HCT116 (cell line): ENCODE data around the gene C10orf105. TPM values are rescaled to one million over a fixed set of nuclear protein-coding genes. Genes with fewer than 3 reads are reported as not detected.

Source experiments
- ATAC-seq: fragments of 200-7000 bp; cut with Tn5 transposase; 2 replicates; pipeline ENCODE4 v1.9.1; 2020; ENCODE audit warnings: mild to moderate bottlenecking, moderate library complexity
- BruUV-seq: library from RNA; stranded (reverse); fragments of 400-500 nt; replicated peaks from 2 replicates; lab custom pipeline; 2021; lab: Mats Ljungman, UMichigan
- CTCF ChIA-PET: fragments of 300-600 bp; sonication (Branson Sonifier 250); formaldehyde crosslinking; loops from one replicate; lab custom pipeline; 2021; ENCODE audit warnings: antibody characterized with exemption; lab: Charles Lee
- POLR2A ChIA-PET: fragments of 300-600, 350-600 bp; sonication (Branson Sonifier 250); formaldehyde crosslinking; loops from one replicate; lab custom pipeline; 2021; ENCODE audit warnings: antibody characterized with exemption; lab: Charles Lee
- RAD21 ChIA-PET, 2 experiments: fragments of 300-600 bp; sonication (Branson Sonifier 250); formaldehyde crosslinking; loops; one replicate each; lab custom pipeline; 2023; ENCODE audit warnings: low total read pairs in 2 of 2; ENCODE audit not compliant: uncharacterized antibody in 2 of 2, unreplicated experiment in 2 of 2, low non-redundant PET in 1 of 2; lab: Charles Lee
- DNase-seq: peaks from one replicate; pipeline ENCODE4 v3.0.0-alpha.2; 2010; ENCODE audit warnings: low read depth, low spot score
- H2AFZ ChIP-seq: fragments of 200-600 bp; shearing (Covaris generic), sonication (generic); 2 replicates; pipeline ENCODE4 v1.6.1; 2017; ENCODE audit warnings: low read depth, mixed run types, mixed read lengths, antibody characterized with exemption, low read length; ENCODE audit not compliant: poor library complexity, severe bottlenecking
- H3K27ac ChIP-seq: 2 replicates; pipeline ENCODE4 v1.5.1; 2012; ENCODE audit warnings: low read depth, low read length
- H3K27me3 ChIP-seq: fragments of 200-600 bp; sonication (generic); 2 replicates; pipeline ENCODE4 v1.6.1; 2016; ENCODE audit warnings: mixed run types, low read length, mixed read lengths; ENCODE audit not compliant: insufficient read depth
- H3K36me3 ChIP-seq, 2 experiments: fragments of 200-500 bp in 1 of 2; fragments of 200-600 bp in 1 of 2; sonication (Bioruptor generic) in 1 of 2; sonication (generic) in 1 of 2; 2 replicates each; pipeline versions ENCODE4 v1.5.1 to v1.6.1; 2014 to 2016; ENCODE audit warnings: low read length in 2 of 2, inconsistent platforms in 1 of 2, mixed read lengths in 1 of 2, mixed run types in 1 of 2; ENCODE audit not compliant: insufficient read depth in 2 of 2, control insufficient read depth in 1 of 2
- H3K4me1 ChIP-seq, 2 experiments: fragments of 200-600 bp in 1 of 2; sonication (generic) in 1 of 2; 2 replicates each; pipeline versions ENCODE4 v1.5.1 to v1.6.1; 2012 to 2017; ENCODE audit warnings: low read length in 2 of 2, inconsistent platforms in 1 of 2, mild to moderate bottlenecking in 1 of 2, mixed read lengths in 1 of 2, mixed run types in 1 of 2, moderate library complexity in 1 of 2; ENCODE audit not compliant: insufficient read depth in 2 of 2, control insufficient read depth in 1 of 2
- H3K4me2 ChIP-seq: fragments of 200-600 bp; sonication (generic); 2 replicates; pipeline ENCODE4 v1.6.1; 2017; ENCODE audit warnings: mixed run types, low read length, mixed read lengths
- H3K4me3 ChIP-seq, 2 experiments: fragments of 200-600 bp in 1 of 2; sonication (generic) in 1 of 2; replicated peaks in 1 of 2; 2 replicates each; pipeline ENCODE4 v1.5.1; 2011 to 2016; ENCODE audit warnings: low read length in 2 of 2, control low read depth in 1 of 2, low read depth in 1 of 2, mild to moderate bottlenecking in 1 of 2, mixed read lengths in 1 of 2, mixed run types in 1 of 2
- H3K79me2 ChIP-seq: fragments of 200-600 bp; sonication (generic); 2 replicates; pipeline ENCODE4 v1.6.1; 2017; ENCODE audit warnings: mild to moderate bottlenecking, mixed run types, low read length, moderate library complexity, mixed read lengths; ENCODE audit not compliant: insufficient read depth
- H3K9ac ChIP-seq: fragments of 200-600 bp; sonication (generic); 2 replicates; pipeline ENCODE4 v1.6.1; 2016; ENCODE audit warnings: low read length, mixed read lengths
- H3K9me2 ChIP-seq: fragments of 200-600 bp; sonication (generic), shearing (Covaris generic); 2 replicates; pipeline ENCODE4 v1.6.1; 2017; ENCODE audit warnings: mixed run types, mild to moderate bottlenecking, moderate library complexity; ENCODE audit not compliant: insufficient read depth
- H3K9me3 ChIP-seq, 2 experiments: fragments of 200-500 bp in 1 of 2; fragments of 200-600 bp in 1 of 2; sonication (Bioruptor generic) in 1 of 2; sonication (generic) in 1 of 2; 2 replicates each; pipeline ENCODE4 v1.6.1; 2014 to 2017; ENCODE audit warnings: low read length in 2 of 2, mixed read lengths in 2 of 2, inconsistent platforms in 1 of 2, low read depth in 1 of 2, mild to moderate bottlenecking in 1 of 2, mixed run types in 1 of 2, moderate library complexity in 1 of 2; ENCODE audit not compliant: control insufficient read depth in 1 of 2, insufficient read depth in 1 of 2
- H4K20me1 ChIP-seq: fragments of 200-600 bp; sonication (generic), shearing (Covaris generic); 2 replicates; pipeline ENCODE4 v1.6.1; 2017; ENCODE audit warnings: mixed run types, mild to moderate bottlenecking, moderate library complexity; ENCODE audit not compliant: insufficient read depth
- CBX3 ChIP-seq: IDR thresholded peaks from 2 replicates; pipeline ENCODE4 v1.6.1; 2012; ENCODE audit warnings: low read depth
- CEBPB ChIP-seq: IDR thresholded peaks from 2 replicates; pipeline ENCODE4 v1.6.1; 2012; ENCODE audit warnings: low read depth
- EGR1 ChIP-seq: IDR thresholded peaks from 2 replicates; pipeline ENCODE4 v1.6.1; 2012; ENCODE audit warnings: low read depth
- ELF1 ChIP-seq: IDR thresholded peaks from 2 replicates; pipeline ENCODE4 v1.6.1; 2012; ENCODE audit warnings: low read depth, borderline replicate concordance
- EZH2 ChIP-seq: fragments of 200-600 bp; sonication (generic); IDR thresholded peaks from 2 replicates; pipeline ENCODE4 v1.6.1; 2017; ENCODE audit warnings: antibody characterized with exemption, mixed run types
- FOSL1 ChIP-seq: IDR thresholded peaks from 2 replicates; pipeline ENCODE4 v1.6.1; 2012; ENCODE audit warnings: low read depth
- SP1 ChIP-seq: IDR thresholded peaks from 2 replicates; pipeline ENCODE4 v1.6.1; 2012; ENCODE audit warnings: low read depth
- SRF ChIP-seq: IDR thresholded peaks from 2 replicates; pipeline ENCODE4 v1.6.1; 2012; ENCODE audit warnings: low read depth
- YY1 ChIP-seq: IDR thresholded peaks from 2 replicates; pipeline ENCODE4 v1.6.1; 2011; ENCODE audit warnings: low read length, low read depth, moderate library complexity, mild to moderate bottlenecking; ENCODE audit not compliant: insufficient replicate concordance; ENCODE audit errors: extremely low read depth
- ZFX ChIP-seq: fragments of 450-650 bp; IDR thresholded peaks from 2 replicates; pipeline ENCODE4 v1.6.1; 2017
- ZNF274 ChIP-seq: fragments of 200-500 bp; sonication (Bioruptor generic); IDR thresholded peaks from 2 replicates; pipeline ENCODE4 v1.6.1; 2014; ENCODE audit warnings: mild to moderate bottlenecking, low read depth, low read length, inconsistent platforms
- intact Hi-C: fragments of 100-400 bp; cut with micrococcal nuclease; formaldehyde crosslinking; loops from 2 replicates; pipeline ENCODE4 v1.10.0; 2022
- total RNA-seq: library from RNA; stranded (reverse); gene quantifications from one replicate; pipeline ENCODE4 v1.2.1, GENCODE V29; 2021; ENCODE audit not compliant: unreplicated experiment
- TF ChIP-seq, protein P1 (sequence below), 3 experiments: fragments of 200-600 bp in 1 of 3; sonication (generic) in 1 of 3; IDR thresholded peaks in 2 of 3; conservative IDR thresholded peaks in 1 of 3; 2 replicates each; pipeline ENCODE4 v1.5.1; 2012 to 2017; ENCODE audit warnings: low read depth in 2 of 3, low read length in 2 of 3, antibody characterized with exemption in 1 of 3, borderline replicate concordance in 1 of 3, control low read depth in 1 of 3, mild to moderate bottlenecking in 1 of 3, mixed read lengths in 1 of 3, mixed run types in 1 of 3, moderate library complexity in 1 of 3; ENCODE audit not compliant: insufficient read depth in 1 of 3

The C10orf105 gene
- total RNA-seq, 1 experiment from 2014 or later, result not detected

DNA sequence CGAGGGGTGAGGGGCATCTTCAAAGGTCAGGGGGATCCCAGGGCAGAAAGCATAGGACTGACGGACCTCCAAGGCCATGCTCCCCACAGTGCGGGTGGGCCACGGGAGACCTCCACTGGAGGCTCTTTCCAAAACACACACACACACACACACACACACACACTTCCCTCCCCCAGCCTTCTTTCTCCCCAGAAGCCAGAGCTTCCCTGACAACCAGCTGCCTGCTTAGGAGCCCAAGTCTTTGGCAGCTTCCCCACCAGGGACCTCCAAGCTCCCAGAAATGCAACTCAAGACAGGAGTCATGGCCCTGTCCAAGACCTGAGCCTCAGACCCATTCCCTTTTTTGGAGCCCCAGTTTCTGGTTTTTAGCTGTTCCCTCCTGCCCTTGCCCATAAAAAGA, 710 bp upstream of the C10orf105 start:
- Histone ChIP-seq H3K4me3 (no peak overlapping the region), H3K79me2 (no peaks in the 10 kb centered on the region), H3K27ac (no peak overlapping the region), H4K20me1 (no peaks in the 10 kb centered on the region), H2AFZ (no peak overlapping the region), H3K27me3 (no peaks in the 10 kb centered on the region), H3K4me1 (no peaks in the 10 kb centered on the region), H3K9me3 (no peaks in the 10 kb centered on the region), H3K9me2 (no peaks in the 10 kb centered on the region), H3K9ac (no peak overlapping the region), H3K4me2 (no peak overlapping the region), H3K36me3 (no peaks in the 10 kb centered on the region)
- TF ChIP-seq ELF1 (no peak), ZNF274 (no peak), ZFX (no peak), EGR1 (no peak), SP1 (no peak), CEBPB (no peak)
- ChIA-PET RAD21 (no interaction called here), CTCF (interaction anchor here (1.2 to 1.4 kb wide), 2 partner anchors 12 to 24 kb away, joined by 4 read pairs; no protein-coding TSS in a partner anchor), POLR2A (no interaction called here)
- ATAC-seq (no peak), DNase-seq (no peak)
- BruUV-seq, result no TSS peak
- intact Hi-C loops, result no loop called here

DNA sequence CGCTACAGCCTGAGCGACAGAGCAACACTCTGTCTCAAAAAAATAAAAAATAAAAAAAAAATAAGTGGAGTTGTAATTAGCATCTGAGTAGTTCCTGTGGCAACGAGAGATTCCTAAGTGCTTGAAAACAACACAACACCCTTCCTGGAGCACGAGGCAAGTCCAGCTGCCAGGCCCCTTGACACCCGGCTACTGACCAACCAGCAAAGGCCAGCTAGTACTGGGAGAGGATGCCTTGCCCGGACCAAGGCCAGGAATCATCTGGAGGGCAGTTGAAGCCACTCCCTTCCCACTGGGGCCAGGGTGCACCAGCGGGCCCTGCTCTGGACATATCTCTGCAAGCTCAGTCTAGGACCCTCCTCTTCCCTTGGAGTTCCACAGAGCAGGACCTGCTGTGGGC, 536 bp downstream of the C10orf105 start:
- Histone ChIP-seq H3K36me3 (no peaks in the 10 kb centered on the region), H2AFZ (no peak overlapping the region), H3K27me3 (no peaks in the 10 kb centered on the region), H4K20me1 (no peaks in the 10 kb centered on the region), H3K27ac (no peak overlapping the region), H3K9ac (no peak overlapping the region), H3K4me3 (no peak overlapping the region), H3K79me2 (no peaks in the 10 kb centered on the region), H3K9me2 (no peaks in the 10 kb centered on the region), H3K4me2 (no peak overlapping the region), H3K4me1 (peaks cover 0 to 3% of the 10 kb centered on the region in 2 experiments; a peak in 1 of 4 replicates), H3K9me3 (no peaks in the 10 kb centered on the region)
- RAD21 ChIA-PET, result no interaction called here
- no peak for ATAC-seq
- POLR2A ChIA-PET, result no interaction called here
- intact Hi-C loops, result no loop called here
- BruUV-seq, result no TSS peak
- DNase-seq, result no peak
- CTCF ChIA-PET, result interaction anchor here (1.3 to 1.5 kb wide), 2 partner anchors 10 to 11 kb away, joined by 3 to 4 read pairs; no protein-coding TSS in a partner anchor
- no peak for TF ChIP-seq SRF
- no peak for TF ChIP-seq EGR1
- TF ChIP-seq, protein P1, sequence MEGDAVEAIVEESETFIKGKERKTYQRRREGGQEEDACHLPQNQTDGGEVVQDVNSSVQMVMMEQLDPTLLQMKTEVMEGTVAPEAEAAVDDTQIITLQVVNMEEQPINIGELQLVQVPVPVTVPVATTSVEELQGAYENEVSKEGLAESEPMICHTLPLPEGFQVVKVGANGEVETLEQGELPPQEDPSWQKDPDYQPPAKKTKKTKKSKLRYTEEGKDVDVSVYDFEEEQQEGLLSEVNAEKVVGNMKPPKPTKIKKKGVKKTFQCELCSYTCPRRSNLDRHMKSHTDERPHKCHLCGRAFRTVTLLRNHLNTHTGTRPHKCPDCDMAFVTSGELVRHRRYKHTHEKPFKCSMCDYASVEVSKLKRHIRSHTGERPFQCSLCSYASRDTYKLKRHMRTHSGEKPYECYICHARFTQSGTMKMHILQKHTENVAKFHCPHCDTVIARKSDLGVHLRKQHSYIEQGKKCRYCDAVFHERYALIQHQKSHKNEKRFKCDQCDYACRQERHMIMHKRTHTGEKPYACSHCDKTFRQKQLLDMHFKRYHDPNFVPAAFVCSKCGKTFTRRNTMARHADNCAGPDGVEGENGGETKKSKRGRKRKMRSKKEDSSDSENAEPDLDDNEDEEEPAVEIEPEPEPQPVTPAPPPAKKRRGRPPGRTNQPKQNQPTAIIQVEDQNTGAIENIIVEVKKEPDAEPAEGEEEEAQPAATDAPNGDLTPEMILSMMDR (IDR thresholded peaks at IDR 0.05 in 2 of 3, conservative IDR thresholded peaks at IDR 0.05 in 1 of 3; ENCODE audit: borderline replicate concordance in 1 of 3, insufficient read depth in 1 of 3, low read depth in 2 of 3, low read length in 2 of 3), result no peak
- no peak for TF ChIP-seq YY1
- TF ChIP-seq EZH2, result no peak
- TF ChIP-seq CBX3, result no peak
- no peak for TF ChIP-seq ZFX
- no peak for TF ChIP-seq FOSL1
- TF ChIP-seq, all 23 proteins: peak for 0
